Loucy (cell line): ENCODE results near the gene FEN1.
A peak's percentile ranks its signal among the peaks of the same experiment; 100 is the strongest.

Experiments
- H2AFZ ChIP-seq: fragments of 200-600 bp; sonication (generic); 2 replicates; pipeline ENCODE4 v1.6.0; 2016; ENCODE audit warnings: antibody characterized with exemption, mild to moderate bottlenecking, low read length, moderate library complexity
- H3F3A ChIP-seq: fragments of 200-600 bp; 2 replicates; pipeline ENCODE4 v1.6.0; 2016; ENCODE audit warnings: antibody characterized with exemption, low read depth, mild to moderate bottlenecking
- H3K27me3 ChIP-seq: fragments of 200-600 bp; sonication (generic); 2 replicates; pipeline ENCODE4 v1.6.1; 2014; ENCODE audit warnings: low read length, mild to moderate bottlenecking; ENCODE audit not compliant: insufficient read depth, poor library complexity, severe bottlenecking
- H3K36me3 ChIP-seq: fragments of 200-600 bp; sonication (generic); 2 replicates; pipeline ENCODE4 v1.6.1; 2016; ENCODE audit warnings: low read length; ENCODE audit not compliant: insufficient read depth
- H3K4me1 ChIP-seq: fragments of 200-600 bp; sonication (generic); 2 replicates; pipeline ENCODE4 v1.5.1; 2014; ENCODE audit warnings: low read length, mild to moderate bottlenecking; ENCODE audit not compliant: insufficient read depth, poor library complexity, severe bottlenecking
- H3K4me2 ChIP-seq: fragments of 200-600 bp; sonication (generic); 2 replicates; pipeline ENCODE4 v1.6.0; 2014; ENCODE audit warnings: antibody characterized with exemption, low read length, low read depth, mild to moderate bottlenecking; ENCODE audit not compliant: poor library complexity, severe bottlenecking
- H3K4me3 ChIP-seq: fragments of 200-600 bp; sonication (generic); 2 replicates; pipeline ENCODE4 v1.5.1; 2014; ENCODE audit warnings: low read length, mild to moderate bottlenecking, mixed read lengths; ENCODE audit not compliant: poor library complexity, severe bottlenecking
- H3K79me2 ChIP-seq: fragments of 200-600 bp; sonication (generic); 2 replicates; pipeline ENCODE4 v1.6.1; 2014; ENCODE audit warnings: low read length; ENCODE audit not compliant: insufficient read depth
- H3K9ac ChIP-seq: fragments of 200-600 bp; sonication (generic); 2 replicates; pipeline ENCODE4 v1.6.0; 2014; ENCODE audit warnings: mild to moderate bottlenecking, low read depth, low read length, moderate library complexity; ENCODE audit not compliant: poor library complexity, severe bottlenecking
- H3K9me2 ChIP-seq: fragments of 200-600 bp; sonication (generic); replicated peaks from 2 replicates; pipeline ENCODE4 v1.6.1; 2016; ENCODE audit warnings: low read depth, low read length, mixed read lengths
- H3K9me3 ChIP-seq: fragments of 200-600 bp; sonication (generic); 2 replicates; pipeline ENCODE4 v1.6.1; 2014; ENCODE audit warnings: mild to moderate bottlenecking, antibody characterized with exemption, low read length, low read depth; ENCODE audit not compliant: insufficient read depth
- H4K20me1 ChIP-seq: fragments of 200-600 bp; sonication (generic); 2 replicates; pipeline ENCODE4 v1.6.0; 2014; ENCODE audit warnings: antibody characterized with exemption, low read length, mild to moderate bottlenecking; ENCODE audit not compliant: insufficient read depth, poor library complexity, severe bottlenecking
- EZH2phosphoT487 ChIP-seq: fragments of 200-600 bp; IDR thresholded peaks from 2 replicates; pipeline ENCODE4 v1.6.1; 2018; ENCODE audit warnings: antibody characterized with exemption, mild to moderate bottlenecking, moderate library complexity, borderline replicate concordance
- TF ChIP-seq, protein P1 (sequence below): fragments of 200-600 bp; sonication (generic); conservative IDR thresholded peaks from 2 replicates; pipeline ENCODE4 v1.5.1; 2014; ENCODE audit warnings: mild to moderate bottlenecking, antibody characterized with exemption, low read length

The FEN1 gene

DNA sequence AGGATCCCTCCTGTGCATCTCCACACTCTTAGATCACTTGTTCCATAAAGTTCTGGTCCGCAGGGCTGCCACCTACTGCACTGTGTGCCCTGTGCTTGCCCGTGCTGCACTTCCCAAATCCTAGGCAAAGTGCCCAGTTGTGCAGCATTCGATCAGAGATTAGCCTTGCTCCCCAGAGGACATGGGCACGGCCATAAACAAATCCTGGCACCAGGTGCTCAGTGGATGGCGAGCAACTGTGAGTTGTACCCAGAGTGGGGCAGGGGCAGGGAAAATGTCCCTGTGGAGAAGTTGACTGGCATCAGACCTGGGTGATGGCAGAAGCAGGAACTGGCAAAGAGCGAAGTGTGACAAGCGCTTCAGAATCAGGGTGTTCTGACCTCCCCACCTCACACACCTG, 40.0 kb downstream of the FEN1 start:
- Histone ChIP-seq H3K4me2 (peak overlapping the region; percentile 95), H3K4me3 (peak overlapping the region; percentile 84), H3K9me3 (no peaks in the 10 kb centered on the region), H4K20me1 (peaks cover 54% of the 10 kb centered on the region), H3K9ac (peak overlapping the region; percentile 96), H2AFZ (no peak overlapping the region), H3K79me2 (peaks cover 91% of the 10 kb centered on the region), H3K9me2 (no peaks in the 10 kb centered on the region), H3F3A (peaks cover 29% of the 10 kb centered on the region), H3K36me3 (peaks cover 5% of the 10 kb centered on the region; the same call in 1 of the 2 replicates), H3K27me3 (peaks cover 12% of the 10 kb centered on the region), H3K4me1 (peaks cover 72% of the 10 kb centered on the region)
- TF ChIP-seq, protein P1, sequence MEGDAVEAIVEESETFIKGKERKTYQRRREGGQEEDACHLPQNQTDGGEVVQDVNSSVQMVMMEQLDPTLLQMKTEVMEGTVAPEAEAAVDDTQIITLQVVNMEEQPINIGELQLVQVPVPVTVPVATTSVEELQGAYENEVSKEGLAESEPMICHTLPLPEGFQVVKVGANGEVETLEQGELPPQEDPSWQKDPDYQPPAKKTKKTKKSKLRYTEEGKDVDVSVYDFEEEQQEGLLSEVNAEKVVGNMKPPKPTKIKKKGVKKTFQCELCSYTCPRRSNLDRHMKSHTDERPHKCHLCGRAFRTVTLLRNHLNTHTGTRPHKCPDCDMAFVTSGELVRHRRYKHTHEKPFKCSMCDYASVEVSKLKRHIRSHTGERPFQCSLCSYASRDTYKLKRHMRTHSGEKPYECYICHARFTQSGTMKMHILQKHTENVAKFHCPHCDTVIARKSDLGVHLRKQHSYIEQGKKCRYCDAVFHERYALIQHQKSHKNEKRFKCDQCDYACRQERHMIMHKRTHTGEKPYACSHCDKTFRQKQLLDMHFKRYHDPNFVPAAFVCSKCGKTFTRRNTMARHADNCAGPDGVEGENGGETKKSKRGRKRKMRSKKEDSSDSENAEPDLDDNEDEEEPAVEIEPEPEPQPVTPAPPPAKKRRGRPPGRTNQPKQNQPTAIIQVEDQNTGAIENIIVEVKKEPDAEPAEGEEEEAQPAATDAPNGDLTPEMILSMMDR: no peak
- no peak for TF ChIP-seq EZH2phosphoT487

DNA sequence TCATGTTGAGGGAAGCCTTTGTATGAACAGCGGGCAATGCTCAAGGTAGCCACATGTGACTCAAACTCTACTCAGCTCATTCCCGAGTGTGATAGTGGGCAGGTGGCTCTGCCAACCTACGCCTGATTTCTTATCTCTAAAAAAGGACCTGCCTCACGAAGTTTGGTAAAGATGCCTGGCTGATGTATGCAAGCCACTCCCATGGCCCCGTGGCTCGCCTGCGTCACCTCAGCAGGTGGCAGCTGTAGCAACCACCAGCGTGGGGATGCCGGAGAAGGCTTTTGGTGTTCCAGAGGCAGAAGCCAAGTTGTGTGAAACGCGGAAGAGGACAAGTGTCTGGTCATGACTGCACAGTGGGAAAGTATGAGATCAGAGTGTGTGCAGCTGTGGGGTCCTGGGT, 40.8 kb downstream of the FEN1 start:
- Histone ChIP-seq H3K4me1 (peaks cover 72% of the 10 kb centered on the region), H2AFZ (no peak overlapping the region), H3K9ac (peak overlapping the region; percentile 96), H3F3A (peaks cover 29% of the 10 kb centered on the region), H3K79me2 (peaks cover 91% of the 10 kb centered on the region), H3K9me2 (no peaks in the 10 kb centered on the region), H3K4me2 (peak overlapping the region; percentile 95), H4K20me1 (peaks cover 51% of the 10 kb centered on the region), H3K4me3 (peak overlapping the region; percentile 84), H3K9me3 (no peaks in the 10 kb centered on the region), H3K36me3 (peaks cover 12% of the 10 kb centered on the region; the same call in 1 of the 2 replicates), H3K27me3 (peaks cover 8% of the 10 kb centered on the region)
- no peak for TF ChIP-seq EZH2phosphoT487
- TF ChIP-seq, protein P1: no peak

GRCh38 chr11:61833926-61834277, 41.2 kb downstream of the FEN1 start:
- peaks cover 91% of the 10 kb centered on the region for H3K79me2 ChIP-seq
- H3K9ac ChIP-seq: peak overlapping the region; percentile 96
- peaks cover 29% of the 10 kb centered on the region for H3F3A ChIP-seq
- H2AFZ ChIP-seq: no peak overlapping the region
- peaks cover 6% of the 10 kb centered on the region for H3K27me3 ChIP-seq
- H3K9me3 ChIP-seq: no peaks in the 10 kb centered on the region
- TF ChIP-seq, protein P1: no peak
- no peak for TF ChIP-seq EZH2phosphoT487
- peaks cover 72% of the 10 kb centered on the region for H3K4me1 ChIP-seq
- peak overlapping the region; percentile 84 for H3K4me3 ChIP-seq
- peaks cover 48% of the 10 kb centered on the region for H4K20me1 ChIP-seq
- no peaks in the 10 kb centered on the region for H3K9me2 ChIP-seq
- H3K36me3 ChIP-seq: peaks cover 17% of the 10 kb centered on the region; the same call in 1 of the 2 replicates
- H3K4me2 ChIP-seq: peak overlapping the region; percentile 95
